SK-N-SH treated with all-trans-retinoic acid at 6 μM for 48 hours (cell line): ENCODE results near the gene SUPV3L1.

ENCODE experiments used
- ATAC-seq: fragments of 200-7000 bp; cut with Tn5 transposase; 3 replicates; pipeline ENCODE4 v1.9.1; 2020; ENCODE audit warnings: mild to moderate bottlenecking, moderate library complexity
- ARNTL ChIP-seq: fragments of 450-650 bp; formaldehyde crosslinking; IDR thresholded peaks from 2 replicates; pipeline ENCODE4 v1.5.0; 2020; ENCODE audit warnings: low read depth, mild to moderate bottlenecking, moderate library complexity, borderline replicate concordance
- BACH2 ChIP-seq: fragments of 250-450 bp; sonication (Bioruptor Pico); IDR thresholded peaks from 2 replicates; pipeline ENCODE4 v1.9.0; 2021; ENCODE audit warnings: mild to moderate bottlenecking, borderline replicate concordance
- CREB5 ChIP-seq: fragments of 250-450 bp; sonication (Bioruptor Pico); IDR thresholded peaks from 2 replicates; pipeline ENCODE4 v1.5.1; 2020; ENCODE audit warnings: low read depth, mild to moderate bottlenecking, moderate library complexity
- CSDC2 ChIP-seq: fragments of 250-450 bp; sonication (Bioruptor Pico); IDR thresholded peaks from 2 replicates; pipeline ENCODE4 v1.5.0; 2020; ENCODE audit warnings: mild to moderate bottlenecking, moderate library complexity
- CSRNP3 ChIP-seq: fragments of 250-450 bp; sonication (Bioruptor Pico); IDR thresholded peaks from 2 replicates; pipeline ENCODE4 v1.5.1; 2021; ENCODE audit warnings: mild to moderate bottlenecking, moderate library complexity
- ESRRG ChIP-seq: fragments of 250-450 bp; sonication (Bioruptor Pico); IDR thresholded peaks from 2 replicates; pipeline ENCODE4 v1.6.1; 2021; ENCODE audit warnings: mild to moderate bottlenecking
- GLIS3 ChIP-seq: fragments of 250-450 bp; sonication (Bioruptor Pico); IDR thresholded peaks from 2 replicates; pipeline ENCODE4 v1.5.0; 2020; ENCODE audit warnings: mild to moderate bottlenecking, moderate library complexity
- ISL1 ChIP-seq: fragments of 250-450 bp; sonication (Bioruptor Pico); IDR thresholded peaks from 2 replicates; pipeline ENCODE4 v2.1.2; 2022; ENCODE audit warnings: mild to moderate bottlenecking, moderate library complexity
- OSR1 ChIP-seq: fragments of 250-450 bp; sonication (Bioruptor Pico); IDR thresholded peaks from 2 replicates; pipeline ENCODE4 v1.8.0; 2022; ENCODE audit warnings: moderate library complexity, mild to moderate bottlenecking, inconsistent platforms
- RARB ChIP-seq: fragments of 250-450 bp; sonication (Bioruptor Pico); IDR thresholded peaks from 2 replicates; pipeline ENCODE4 v1.8.0; 2021; ENCODE audit warnings: mild to moderate bottlenecking, moderate library complexity
- SNAI2 ChIP-seq: fragments of 250-450 bp; sonication (Bioruptor Pico); IDR thresholded peaks from 2 replicates; pipeline ENCODE4 v1.5.0; 2020; ENCODE audit warnings: mild to moderate bottlenecking, moderate library complexity
- TCF4 ChIP-seq: fragments of 250-450 bp; sonication (Bioruptor Pico); IDR thresholded peaks from 2 replicates; pipeline ENCODE4 v1.8.0; 2021; ENCODE audit warnings: mild to moderate bottlenecking, moderate library complexity, borderline replicate concordance
- TOX ChIP-seq: fragments of 250-450 bp; sonication (Bioruptor Pico); IDR thresholded peaks from 2 replicates; pipeline ENCODE4 v1.8.0; 2021; ENCODE audit warnings: mild to moderate bottlenecking, moderate library complexity, borderline replicate concordance
- ZC3H10 ChIP-seq: fragments of 250-450 bp; sonication (Bioruptor Pico); IDR thresholded peaks from 2 replicates; pipeline ENCODE4 v1.5.1; 2021; ENCODE audit warnings: mild to moderate bottlenecking, moderate library complexity
- ZFP3 ChIP-seq: fragments of 250-450 bp; sonication (Bioruptor Pico); IDR thresholded peaks from 2 replicates; pipeline ENCODE4 v1.5.0; 2020; ENCODE audit warnings: mild to moderate bottlenecking, moderate library complexity
- ZFP30 ChIP-seq: fragments of 450-650 bp; formaldehyde crosslinking; IDR thresholded peaks from 2 replicates; pipeline ENCODE4 v1.5.0; 2022; ENCODE audit warnings: mild to moderate bottlenecking, moderate library complexity
- ZNF70 ChIP-seq: fragments of 450-650 bp; formaldehyde crosslinking; IDR thresholded peaks from 2 replicates; pipeline ENCODE4 v1.5.0; 2020; ENCODE audit warnings: mild to moderate bottlenecking, moderate library complexity
- ZNF8 ChIP-seq: fragments of 450-650 bp; formaldehyde crosslinking; IDR thresholded peaks from 2 replicates; pipeline ENCODE4 v1.5.0; 2020; ENCODE audit warnings: mild to moderate bottlenecking, moderate library complexity
- TF ChIP-seq, protein P1 (sequence below): fragments of 250-450 bp; sonication (Bioruptor Pico); IDR thresholded peaks from 2 replicates; pipeline ENCODE4 v1.8.0; 2020; ENCODE audit warnings: mild to moderate bottlenecking, moderate library complexity, borderline replicate concordance
- TF ChIP-seq, protein P2 (sequence below): fragments of 250-450 bp; sonication (Bioruptor Pico); IDR thresholded peaks from 2 replicates; pipeline ENCODE4 v1.8.0; 2021; ENCODE audit warnings: low read depth, mild to moderate bottlenecking, moderate library complexity, borderline replicate concordance

SUPV3L1 gene

DNA sequence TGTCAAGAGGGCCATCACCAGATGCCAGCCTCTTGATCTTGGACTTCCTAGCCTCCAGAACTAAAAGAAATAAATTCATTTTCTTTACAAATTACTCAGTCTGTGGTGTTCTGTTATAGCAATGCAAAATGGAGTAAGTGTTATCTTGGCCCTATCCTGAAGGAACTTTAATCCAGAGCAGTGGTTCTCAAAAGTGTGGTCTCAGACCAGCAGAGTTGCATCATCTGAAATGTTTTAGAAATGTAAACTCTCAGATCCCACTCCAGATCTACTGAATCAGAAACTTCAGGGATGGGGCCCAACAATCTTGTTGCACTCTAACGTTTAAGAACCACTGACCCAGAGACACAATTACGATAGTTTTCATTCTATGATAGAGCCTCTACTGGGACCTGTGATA lies 3.2 kb upstream of the SUPV3L1 start:
- ATAC-seq: no peak
- TF ChIP-seq CREB5 (CRISPR knock-in tag): no peak
- TF ChIP-seq, protein P1, sequence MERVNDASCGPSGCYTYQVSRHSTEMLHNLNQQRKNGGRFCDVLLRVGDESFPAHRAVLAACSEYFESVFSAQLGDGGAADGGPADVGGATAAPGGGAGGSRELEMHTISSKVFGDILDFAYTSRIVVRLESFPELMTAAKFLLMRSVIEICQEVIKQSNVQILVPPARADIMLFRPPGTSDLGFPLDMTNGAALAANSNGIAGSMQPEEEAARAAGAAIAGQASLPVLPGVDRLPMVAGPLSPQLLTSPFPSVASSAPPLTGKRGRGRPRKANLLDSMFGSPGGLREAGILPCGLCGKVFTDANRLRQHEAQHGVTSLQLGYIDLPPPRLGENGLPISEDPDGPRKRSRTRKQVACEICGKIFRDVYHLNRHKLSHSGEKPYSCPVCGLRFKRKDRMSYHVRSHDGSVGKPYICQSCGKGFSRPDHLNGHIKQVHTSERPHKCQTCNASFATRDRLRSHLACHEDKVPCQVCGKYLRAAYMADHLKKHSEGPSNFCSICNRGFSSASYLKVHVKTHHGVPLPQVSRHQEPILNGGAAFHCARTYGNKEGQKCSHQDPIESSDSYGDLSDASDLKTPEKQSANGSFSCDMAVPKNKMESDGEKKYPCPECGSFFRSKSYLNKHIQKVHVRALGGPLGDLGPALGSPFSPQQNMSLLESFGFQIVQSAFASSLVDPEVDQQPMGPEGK (CRISPR knock-in tag): no peak
- TF ChIP-seq ZNF70 (CRISPR knock-in tag): no peak
- TF ChIP-seq OSR1 (CRISPR knock-in tag): no peak
- no peak for TF ChIP-seq ZNF8 (CRISPR knock-in tag)
- no peak for TF ChIP-seq ARNTL
- no peak for TF ChIP-seq CSRNP3 (CRISPR knock-in tag)
- TF ChIP-seq, protein P2, sequence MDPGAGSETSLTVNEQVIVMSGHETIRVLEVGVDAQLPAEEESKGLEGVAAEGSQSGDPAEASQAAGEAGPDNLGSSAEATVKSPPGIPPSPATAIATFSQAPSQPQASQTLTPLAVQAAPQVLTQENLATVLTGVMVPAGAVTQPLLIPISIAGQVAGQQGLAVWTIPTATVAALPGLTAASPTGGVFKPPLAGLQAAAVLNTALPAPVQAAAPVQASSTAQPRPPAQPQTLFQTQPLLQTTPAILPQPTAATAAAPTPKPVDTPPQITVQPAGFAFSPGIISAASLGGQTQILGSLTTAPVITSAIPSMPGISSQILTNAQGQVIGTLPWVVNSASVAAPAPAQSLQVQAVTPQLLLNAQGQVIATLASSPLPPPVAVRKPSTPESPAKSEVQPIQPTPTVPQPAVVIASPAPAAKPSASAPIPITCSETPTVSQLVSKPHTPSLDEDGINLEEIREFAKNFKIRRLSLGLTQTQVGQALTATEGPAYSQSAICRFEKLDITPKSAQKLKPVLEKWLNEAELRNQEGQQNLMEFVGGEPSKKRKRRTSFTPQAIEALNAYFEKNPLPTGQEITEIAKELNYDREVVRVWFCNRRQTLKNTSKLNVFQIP (CRISPR knock-in tag): no peak
- TF ChIP-seq GLIS3: no peak
- no peak for TF ChIP-seq TCF4 (CRISPR knock-in tag)
- TF ChIP-seq ZFP30 (CRISPR knock-in tag): no peak
- no peak for TF ChIP-seq ZC3H10 (CRISPR knock-in tag)
- no peak for TF ChIP-seq ISL1 (CRISPR knock-in tag)
- no peak for TF ChIP-seq RARB

- peak; percentile 56 for ATAC-seq
- TF ChIP-seq CSDC2: no peak
- no peak for TF ChIP-seq RARB
- no peak for TF ChIP-seq ARNTL
- no peak for TF ChIP-seq ESRRG
- TF ChIP-seq OSR1 (CRISPR knock-in tag): no peak
- no peak for TF ChIP-seq SNAI2 (CRISPR knock-in tag)
- no peak for TF ChIP-seq TOX
- TF ChIP-seq ZC3H10 (CRISPR knock-in tag): no peak
- TF ChIP-seq ZFP3 (CRISPR knock-in tag): no peak
- TF ChIP-seq, protein P1 (CRISPR knock-in tag): no peak
- TF ChIP-seq ZFP30 (CRISPR knock-in tag): no peak
- TF ChIP-seq ISL1 (CRISPR knock-in tag): no peak
- TF ChIP-seq, protein P2 (CRISPR knock-in tag): no peak
Measured at GRCh38 chr10:69179089-69179742, 818 bp upstream of the SUPV3L1 start.

DNA sequence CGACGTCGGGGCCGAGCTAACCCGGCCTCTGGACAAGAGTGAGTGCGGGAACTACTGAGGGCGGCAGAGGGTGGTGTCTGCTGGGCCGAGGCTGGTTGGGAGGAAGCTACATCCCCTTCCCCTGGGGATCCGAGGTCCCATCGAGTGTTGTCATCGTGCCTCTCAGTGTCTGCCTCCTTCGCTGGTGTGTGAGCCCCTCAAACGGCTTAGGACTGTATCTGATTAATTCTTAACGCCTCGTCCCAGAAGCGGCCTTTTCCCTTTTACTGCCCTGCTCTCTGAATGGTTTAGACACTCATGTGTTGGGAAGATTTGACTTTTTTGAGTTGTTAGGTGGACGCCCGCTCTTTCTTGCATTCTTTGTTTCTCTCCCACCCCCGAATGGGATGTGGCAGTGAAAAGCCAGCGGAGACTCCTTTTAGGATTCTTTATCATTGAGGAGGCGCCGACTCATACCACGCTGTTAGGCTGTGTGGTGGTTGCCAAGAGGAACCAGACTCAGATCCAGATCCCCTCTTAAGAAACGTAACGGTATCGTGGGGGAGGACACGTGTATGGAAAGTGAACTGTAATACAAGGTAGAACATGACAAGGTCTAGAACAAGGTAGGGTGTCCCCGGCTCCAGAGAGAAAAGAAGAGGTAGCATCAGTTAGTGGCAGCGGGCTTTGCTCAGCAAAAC lies 631 bp downstream of the SUPV3L1 start:
- ATAC-seq: peak; percentile 4; the same call in 1 of the 3 replicates

More for the DNA sequence above, 631 bp downstream of the SUPV3L1 start:
- no peak for TF ChIP-seq GLIS3
- no peak for TF ChIP-seq ZC3H10 (CRISPR knock-in tag)
- TF ChIP-seq ZNF70 (CRISPR knock-in tag): no peak
- TF ChIP-seq CSRNP3 (CRISPR knock-in tag): no peak
- no peak for TF ChIP-seq ARNTL
- no peak for TF ChIP-seq ISL1 (CRISPR knock-in tag)
- no peak for TF ChIP-seq TCF4 (CRISPR knock-in tag)
- TF ChIP-seq SNAI2 (CRISPR knock-in tag): no peak
- no peak for TF ChIP-seq OSR1 (CRISPR knock-in tag)
- TF ChIP-seq RARB: no peak
- no peak for TF ChIP-seq BACH2 (CRISPR knock-in tag)
- TF ChIP-seq TOX: no peak
